Osteoblast (primary cell): ENCODE results near the gene FAM3C. TPM values are rescaled to one million over a fixed set of nuclear protein-coding genes. Genes with fewer than 3 reads are reported as not detected.
"Not testable (repeated sequence)": the region's sequence is repeated elsewhere in the genome, so short reads cannot be mapped to it uniquely, and the experiment has no call there.

Experiments used
- DNase-seq: peaks from one replicate; pipeline ENCODE4 v3.0.0; 2011; ENCODE audit warnings: low spot score, mixed read lengths; ENCODE audit not compliant: insufficient read length; ENCODE audit errors: missing footprints
- H2AFZ ChIP-seq: 2 replicates; pipeline ENCODE4 v1.6.0; 2011; ENCODE audit warnings: mild to moderate bottlenecking, low read length
- H3K27ac ChIP-seq: 2 replicates; pipeline ENCODE4 v1.5.1; 2011; ENCODE audit warnings: mild to moderate bottlenecking, low read depth, low read length, moderate library complexity
- H3K27me3 ChIP-seq: 2 replicates; pipeline ENCODE4 v1.6.0; 2012; ENCODE audit warnings: mild to moderate bottlenecking, control low read depth, inconsistent platforms, low read length, moderate library complexity; ENCODE audit not compliant: insufficient read depth
- H3K36me3 ChIP-seq: 2 replicates; pipeline ENCODE4 v1.5.1; 2011; ENCODE audit warnings: mild to moderate bottlenecking, low read length, control low read depth, moderate library complexity; ENCODE audit not compliant: insufficient read depth
- H3K4me1 ChIP-seq: 2 replicates; pipeline ENCODE4 v1.5.1; 2011; ENCODE audit warnings: mild to moderate bottlenecking, low read length, control low read depth, moderate library complexity; ENCODE audit not compliant: insufficient read depth
- H3K4me2 ChIP-seq: 2 replicates; pipeline ENCODE4 v1.6.0; 2011; ENCODE audit warnings: mild to moderate bottlenecking, low read length; ENCODE audit not compliant: insufficient read depth
- H3K4me3 ChIP-seq: fragments of 200-600 bp; sonication (generic); 3 replicates; pipeline ENCODE4 v1.5.1; 2012; ENCODE audit warnings: mild to moderate bottlenecking, low read length, inconsistent platforms; ENCODE audit not compliant: insufficient read depth
- H3K79me2 ChIP-seq: 2 replicates; pipeline ENCODE4 v1.6.0; 2012; ENCODE audit warnings: mild to moderate bottlenecking, low read length, control low read depth, inconsistent platforms; ENCODE audit not compliant: insufficient read depth
- H3K9me3 ChIP-seq: 2 replicates; pipeline ENCODE4 v1.5.1; 2011; ENCODE audit warnings: low read depth, low read length, control low read depth
- H4K20me1 ChIP-seq: 2 replicates; pipeline ENCODE4 v1.6.0; 2012; ENCODE audit warnings: mild to moderate bottlenecking, low read length, control low read depth; ENCODE audit not compliant: insufficient read depth
- total RNA-seq: library from RNA; depleted of rRNA; stranded (reverse); fragments of >200 nt; gene quantifications from 2 replicates; pipeline ENCODE4 v1.2.3, GENCODE V29; 2012
- TF ChIP-seq, protein P1 (sequence below): IDR thresholded peaks from 2 replicates; pipeline ENCODE4 v1.5.1; 2011; ENCODE audit warnings: mild to moderate bottlenecking, low read depth, low read length, moderate library complexity; ENCODE audit errors: extremely low read depth

The FAM3C gene
- total RNA-seq, 1 donor = 65.5 TPM

DNA sequence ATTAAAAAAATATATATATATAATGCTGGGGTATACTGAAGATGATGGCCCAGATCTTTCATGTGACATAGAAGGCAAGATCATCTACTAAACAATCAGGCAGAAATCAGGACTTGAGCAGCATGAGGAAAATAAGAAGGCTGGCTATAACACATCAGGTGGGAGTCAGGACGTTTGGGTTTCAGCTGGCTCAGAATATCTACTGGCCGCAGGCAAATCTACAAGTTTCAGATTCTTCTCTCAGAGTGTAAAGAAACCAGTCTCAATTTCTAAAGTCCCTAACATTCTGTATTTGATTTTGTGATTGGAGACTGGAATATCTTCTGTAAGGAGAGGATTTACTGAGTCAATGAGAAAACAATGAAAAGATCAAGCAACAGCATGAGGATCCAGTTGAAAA lies 37.7 kb upstream of the FAM3C start:
- no peak overlapping the region for H3K27ac ChIP-seq
- peaks cover 18% of the 10 kb centered on the region for H3K4me1 ChIP-seq
- no peaks in the 10 kb centered on the region for H3K27me3 ChIP-seq
- H4K20me1 ChIP-seq = no peaks in the 10 kb centered on the region
- TF ChIP-seq, protein P1, sequence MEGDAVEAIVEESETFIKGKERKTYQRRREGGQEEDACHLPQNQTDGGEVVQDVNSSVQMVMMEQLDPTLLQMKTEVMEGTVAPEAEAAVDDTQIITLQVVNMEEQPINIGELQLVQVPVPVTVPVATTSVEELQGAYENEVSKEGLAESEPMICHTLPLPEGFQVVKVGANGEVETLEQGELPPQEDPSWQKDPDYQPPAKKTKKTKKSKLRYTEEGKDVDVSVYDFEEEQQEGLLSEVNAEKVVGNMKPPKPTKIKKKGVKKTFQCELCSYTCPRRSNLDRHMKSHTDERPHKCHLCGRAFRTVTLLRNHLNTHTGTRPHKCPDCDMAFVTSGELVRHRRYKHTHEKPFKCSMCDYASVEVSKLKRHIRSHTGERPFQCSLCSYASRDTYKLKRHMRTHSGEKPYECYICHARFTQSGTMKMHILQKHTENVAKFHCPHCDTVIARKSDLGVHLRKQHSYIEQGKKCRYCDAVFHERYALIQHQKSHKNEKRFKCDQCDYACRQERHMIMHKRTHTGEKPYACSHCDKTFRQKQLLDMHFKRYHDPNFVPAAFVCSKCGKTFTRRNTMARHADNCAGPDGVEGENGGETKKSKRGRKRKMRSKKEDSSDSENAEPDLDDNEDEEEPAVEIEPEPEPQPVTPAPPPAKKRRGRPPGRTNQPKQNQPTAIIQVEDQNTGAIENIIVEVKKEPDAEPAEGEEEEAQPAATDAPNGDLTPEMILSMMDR = no peak
- DNase-seq = no peak
- no peak overlapping the region for H2AFZ ChIP-seq
- H3K9me3 ChIP-seq = no peaks in the 10 kb centered on the region
- no peaks in the 10 kb centered on the region for H3K36me3 ChIP-seq
- no peak overlapping the region for H3K4me2 ChIP-seq
- no peaks in the 10 kb centered on the region for H3K79me2 ChIP-seq
- no peak overlapping the region for H3K4me3 ChIP-seq

DNA sequence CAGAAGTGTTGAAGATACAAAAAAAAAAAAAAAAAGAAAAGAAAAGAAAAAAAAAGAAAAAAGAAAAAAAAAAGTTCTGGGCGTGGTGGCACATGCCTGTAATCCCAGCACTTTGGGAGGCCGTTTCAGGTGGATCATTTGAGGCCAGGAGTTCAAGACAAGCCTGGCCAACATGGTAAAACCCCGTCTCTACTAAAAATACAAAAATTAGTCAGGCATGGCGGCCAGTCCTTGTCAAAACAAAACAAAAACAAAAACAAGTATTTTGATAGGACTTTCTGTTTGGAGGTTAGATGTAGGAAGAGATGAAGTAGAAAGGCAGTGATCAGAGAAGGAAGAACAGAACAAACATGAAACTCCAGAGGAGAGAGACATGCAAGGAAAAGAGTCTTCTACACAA lies 36.4 kb upstream of the FAM3C start:
- not testable (repeated sequence) for H3K9me3 ChIP-seq, H3K79me2 ChIP-seq, H3K4me3 ChIP-seq, H4K20me1 ChIP-seq, H3K27me3 ChIP-seq, H3K4me1 ChIP-seq, H3K4me2 ChIP-seq, DNase-seq, H3K36me3 ChIP-seq, H3K27ac ChIP-seq, H2AFZ ChIP-seq

DNA sequence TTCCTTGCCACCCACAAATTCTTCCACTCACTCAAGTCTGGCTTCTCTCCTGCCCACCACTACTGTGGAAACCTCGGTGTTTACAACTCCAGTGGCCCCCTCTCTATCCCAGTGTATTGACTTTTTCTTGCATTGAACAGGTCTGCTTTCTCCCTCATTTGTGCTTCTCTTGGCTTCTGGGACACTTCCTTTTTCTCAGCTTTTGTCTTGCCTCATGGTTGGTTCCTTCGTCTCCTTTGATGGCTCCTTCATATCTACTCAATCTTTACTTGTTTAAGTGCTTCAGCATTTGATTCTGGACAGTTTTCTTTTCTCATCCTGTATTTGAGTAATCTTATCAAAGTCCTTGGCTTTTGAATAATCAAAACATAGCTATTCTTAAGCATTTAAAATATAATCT lies 35.9 kb upstream of the FAM3C start:
- Histone ChIP-seq H4K20me1 (no peaks in the 10 kb centered on the region), H3K4me1 (peaks cover 7% of the 10 kb centered on the region), H3K9me3 (no peaks in the 10 kb centered on the region), H3K27ac (no peak overlapping the region), H3K4me2 (no peak overlapping the region), H3K79me2 (no peaks in the 10 kb centered on the region), H3K27me3 (no peaks in the 10 kb centered on the region), H3K36me3 (no peaks in the 10 kb centered on the region), H2AFZ (no peak overlapping the region), H3K4me3 (no peak overlapping the region)
- DNase-seq = no peak
- TF ChIP-seq, protein P1 = no peak

DNA sequence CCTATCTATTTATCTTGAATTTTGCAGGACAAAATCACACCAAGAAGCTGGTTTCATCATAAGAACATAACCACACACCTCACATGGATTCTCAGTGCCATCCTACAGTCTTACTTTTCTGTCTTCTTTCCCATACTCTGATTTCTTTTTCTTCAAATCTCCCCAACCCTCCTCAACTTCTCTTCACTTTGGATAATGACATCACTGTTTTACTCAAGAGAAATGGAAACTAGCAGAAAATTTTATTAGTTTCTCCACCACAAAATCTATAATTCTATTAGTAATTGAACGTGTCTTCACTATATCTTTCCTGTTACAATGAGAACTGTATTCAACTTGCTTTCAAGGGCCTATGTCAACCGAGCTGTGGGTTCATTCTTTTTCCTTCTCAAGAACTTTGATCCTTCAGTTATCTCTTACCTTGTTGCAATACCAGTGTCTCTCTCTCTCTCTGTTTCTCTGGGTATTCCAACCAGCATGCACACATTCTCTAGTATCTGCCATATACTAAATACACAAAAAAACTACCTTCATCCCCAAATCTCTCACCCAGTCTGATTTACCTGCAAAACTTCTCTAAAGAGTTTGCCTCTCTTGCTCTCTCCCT lies 35.4 kb upstream of the FAM3C start:
- TF ChIP-seq, protein P1 = no peak
- Histone ChIP-seq H3K27ac (no peak overlapping the region), H4K20me1 (no peaks in the 10 kb centered on the region), H2AFZ (no peak overlapping the region), H3K36me3 (no peaks in the 10 kb centered on the region), H3K9me3 (no peaks in the 10 kb centered on the region), H3K27me3 (no peaks in the 10 kb centered on the region), H3K79me2 (no peaks in the 10 kb centered on the region), H3K4me3 (no peak overlapping the region), H3K4me1 (peaks cover 7% of the 10 kb centered on the region), H3K4me2 (no peak overlapping the region)
- no peak for DNase-seq
